GM19463 (cell line): Measurements from ENCODE around the gene DPEP1.

ENCODE experiments used
- ATAC-seq: cut with Tn5 transposase; IDR thresholded peaks from one replicate; pipeline ENCODE4 v1.9.1; 2021; ENCODE audit warnings: mild to moderate bottlenecking, moderate library complexity; ENCODE audit not compliant: unreplicated experiment

DPEP1 gene

GRCh38 chr16:89678258-89678657 is 64.8 kb downstream of the DPEP1 start:
- ATAC-seq = no peak

- ATAC-seq = no peak
Measured at GRCh38 chr16:89685916-89686315, 72.5 kb downstream of the DPEP1 start.

- ATAC-seq = peak; percentile 74
Measured at GRCh38 chr16:89686520-89687091, 73.2 kb downstream of the DPEP1 start, which contains the start of gene CDK10. Gene CDK10 (plus strand): TSS chr16:89686689. CDS start chr16:89686711, 22 bp downstream.

- peak; percentile 54 for ATAC-seq
Measured at GRCh38 chr16:89687092-89687940, 73.9 kb downstream of the DPEP1 start.
